Measurements from ENCODE around the gene CPNE2. TPM values are rescaled to one million over a fixed set of nuclear protein-coding genes. Genes with fewer than 3 reads are reported as not detected.
A peak's percentile ranks its signal among the peaks of the same experiment; 100 is the strongest.

CPNE2 gene
- total and polyA plus RNA-seq, 5 donors from 2014 or later: 15.3 to 54.7 (median 42.7) TPM

- Mint-ChIP-seq H3K27ac (peak overlapping the region; percentile 69 to 89 (median 88)), H3K4me3 (peak overlapping the region in 1 of 4 donors; percentile 35), H3K27me3 (peaks cover 15% of the 10 kb centered on the region), H3K9me3 (no peaks in the 10 kb centered on the region), H3K36me3 (peaks cover 13% of the 10 kb centered on the region), H3K4me1 (peaks cover 0 to 19% (median 12%) of the 10 kb centered on the region in 4 donors)
- ATAC-seq (ENCODE audit: low read depth in 2 of 2) (peak; percentile 82 to 88), DNase-seq (peak; percentile 57 to 87 (median 82))
- H3K9me3 ChIP-seq (ENCODE audit: control insufficient read depth in 2 of 2, low read length in 2 of 2): no peaks in the 10 kb centered on the region
- H3K36me3 ChIP-seq (ENCODE audit: control insufficient read depth, insufficient read depth, low read length): peaks cover 43% of the 10 kb centered on the region
- H3K27me3 ChIP-seq (ENCODE audit: control insufficient read depth, insufficient read depth, low read length): no peaks in the 10 kb centered on the region
- peaks cover 17% of the 10 kb centered on the region for H3K4me1 ChIP-seq (ENCODE audit: control insufficient read depth, insufficient read depth, low read length, poor library complexity, severe bottlenecking)
- peak overlapping the region; percentile 74 for H3K27ac ChIP-seq (ENCODE audit: insufficient read depth, low read length, poor library complexity, severe bottlenecking)
- no peak overlapping the region for H3K4me3 ChIP-seq (ENCODE audit: low read depth, low read length)
These were observed 8.1 kb upstream of the CPNE2 start for GRCh38 chr16:57084257-57084770.

DNA sequence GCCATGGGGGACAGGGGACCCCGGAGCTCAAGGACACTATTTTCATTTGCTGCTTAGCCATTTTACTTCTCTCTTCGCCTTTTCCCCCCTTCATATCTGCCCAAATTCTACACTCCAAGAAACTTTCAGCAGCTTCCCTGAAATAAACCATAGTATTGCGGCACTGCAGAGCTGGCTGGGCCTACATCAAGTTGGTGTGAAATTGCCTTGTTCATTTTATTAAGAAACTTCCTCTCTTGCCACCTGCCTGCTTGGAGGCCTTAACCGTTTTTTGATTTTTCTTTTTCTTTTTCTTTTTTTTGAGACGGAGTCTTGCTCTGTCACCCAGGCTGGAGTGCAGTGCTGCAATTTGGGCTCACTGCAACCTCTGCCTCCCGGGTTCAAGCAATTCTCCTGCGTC, 7.4 kb upstream of the CPNE2 start:
- H3K9me3 Mint-ChIP-seq: no peaks in the 10 kb centered on the region
- H3K4me3 ChIP-seq (ENCODE audit: low read depth, low read length): no peak overlapping the region
- no peaks in the 10 kb centered on the region for H3K27me3 ChIP-seq (ENCODE audit: control insufficient read depth, insufficient read depth, low read length)
- DNase-seq (no peak), ATAC-seq (ENCODE audit: low read depth in 2 of 2) (no peak)
- no peak overlapping the region for H3K27ac ChIP-seq (ENCODE audit: insufficient read depth, low read length, poor library complexity, severe bottlenecking)
- H3K36me3 Mint-ChIP-seq: peaks cover 10% of the 10 kb centered on the region
- H3K4me3 Mint-ChIP-seq: no peak overlapping the region
- H3K27ac Mint-ChIP-seq: peak overlapping the region in 1 of 3 donors; percentile 88
- H3K36me3 ChIP-seq (ENCODE audit: control insufficient read depth, insufficient read depth, low read length): peaks cover 36% of the 10 kb centered on the region
- H3K27me3 Mint-ChIP-seq: peaks cover 22% of the 10 kb centered on the region
- H3K4me1 Mint-ChIP-seq: peaks cover 0 to 16% (median 11%) of the 10 kb centered on the region in 4 donors
- no peaks in the 10 kb centered on the region for H3K9me3 ChIP-seq (ENCODE audit: control insufficient read depth in 2 of 2, low read length in 2 of 2)
- peaks cover 17% of the 10 kb centered on the region for H3K4me1 ChIP-seq (ENCODE audit: control insufficient read depth, insufficient read depth, low read length, poor library complexity, severe bottlenecking)

GRCh38 chr16:57087003-57087402, 5.4 kb upstream of the CPNE2 start:
- Histone ChIP-seq H3K4me3 (ENCODE audit: low read depth, low read length) (no peak overlapping the region), H3K36me3 (ENCODE audit: control insufficient read depth, insufficient read depth, low read length) (peaks cover 18% of the 10 kb centered on the region), H3K27ac (ENCODE audit: insufficient read depth, low read length, poor library complexity, severe bottlenecking) (no peak overlapping the region), H3K9me3 (ENCODE audit: control insufficient read depth in 2 of 2, low read length in 2 of 2) (no peaks in the 10 kb centered on the region), H3K27me3 (ENCODE audit: control insufficient read depth, insufficient read depth, low read length) (peaks cover 4% of the 10 kb centered on the region), H3K4me1 (ENCODE audit: control insufficient read depth, insufficient read depth, low read length, poor library complexity, severe bottlenecking) (peaks cover 19% of the 10 kb centered on the region)
- no peaks in the 10 kb centered on the region for H3K9me3 Mint-ChIP-seq
- H3K27ac Mint-ChIP-seq: no peak overlapping the region
- peaks cover 8 to 21% (median 11%) of the 10 kb centered on the region in 4 donors for H3K4me1 Mint-ChIP-seq
- H3K4me3 Mint-ChIP-seq: peak overlapping the region in 2 of 4 donors; percentile 16 to 53
- H3K36me3 Mint-ChIP-seq: peaks cover 6% of the 10 kb centered on the region
- H3K27me3 Mint-ChIP-seq: peaks cover 39% of the 10 kb centered on the region
- ATAC-seq (ENCODE audit: low read depth in 2 of 2) (no peak), DNase-seq (no peak)

DNA sequence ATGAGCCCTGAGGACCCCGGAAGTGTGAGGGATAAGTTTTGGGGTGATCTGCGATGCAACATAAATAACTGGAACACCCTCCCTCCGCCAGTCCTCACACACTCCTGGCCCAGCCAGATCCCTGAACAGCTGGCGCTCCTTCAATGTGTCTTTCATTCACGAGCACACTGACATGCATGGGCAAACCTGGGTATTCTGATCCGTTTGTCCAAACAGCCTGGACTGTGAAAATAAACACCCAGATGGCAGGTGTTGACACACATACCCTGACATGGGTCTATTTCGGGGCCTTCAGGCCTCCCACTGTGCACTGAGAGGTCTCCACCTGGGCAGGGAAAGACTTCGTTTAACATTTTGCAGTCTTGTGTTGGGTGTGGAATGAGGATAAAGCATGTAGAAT, 3.0 kb upstream of the CPNE2 start:
- Mint-ChIP-seq H3K4me1 (peaks cover 4 to 17% (median 7%) of the 10 kb centered on the region in 4 donors), H3K27ac (no peak overlapping the region), H3K27me3 (peaks cover 39% of the 10 kb centered on the region), H3K36me3 (no peaks in the 10 kb centered on the region), H3K9me3 (no peaks in the 10 kb centered on the region), H3K4me3 (peak overlapping the region in 2 of 4 donors; percentile 58 to 67)
- Histone ChIP-seq H3K4me3 (ENCODE audit: low read depth, low read length) (no peak overlapping the region), H3K27me3 (ENCODE audit: control insufficient read depth, insufficient read depth, low read length) (peaks cover 9% of the 10 kb centered on the region), H3K9me3 (ENCODE audit: control insufficient read depth in 2 of 2, low read length in 2 of 2) (no peaks in the 10 kb centered on the region), H3K36me3 (ENCODE audit: control insufficient read depth, insufficient read depth, low read length) (no peaks in the 10 kb centered on the region), H3K27ac (ENCODE audit: insufficient read depth, low read length, poor library complexity, severe bottlenecking) (no peak overlapping the region), H3K4me1 (ENCODE audit: control insufficient read depth, insufficient read depth, low read length, poor library complexity, severe bottlenecking) (peaks cover 19% of the 10 kb centered on the region)
- DNase-seq: no peak
- ATAC-seq (ENCODE audit: low read depth in 2 of 2): no peak

DNA sequence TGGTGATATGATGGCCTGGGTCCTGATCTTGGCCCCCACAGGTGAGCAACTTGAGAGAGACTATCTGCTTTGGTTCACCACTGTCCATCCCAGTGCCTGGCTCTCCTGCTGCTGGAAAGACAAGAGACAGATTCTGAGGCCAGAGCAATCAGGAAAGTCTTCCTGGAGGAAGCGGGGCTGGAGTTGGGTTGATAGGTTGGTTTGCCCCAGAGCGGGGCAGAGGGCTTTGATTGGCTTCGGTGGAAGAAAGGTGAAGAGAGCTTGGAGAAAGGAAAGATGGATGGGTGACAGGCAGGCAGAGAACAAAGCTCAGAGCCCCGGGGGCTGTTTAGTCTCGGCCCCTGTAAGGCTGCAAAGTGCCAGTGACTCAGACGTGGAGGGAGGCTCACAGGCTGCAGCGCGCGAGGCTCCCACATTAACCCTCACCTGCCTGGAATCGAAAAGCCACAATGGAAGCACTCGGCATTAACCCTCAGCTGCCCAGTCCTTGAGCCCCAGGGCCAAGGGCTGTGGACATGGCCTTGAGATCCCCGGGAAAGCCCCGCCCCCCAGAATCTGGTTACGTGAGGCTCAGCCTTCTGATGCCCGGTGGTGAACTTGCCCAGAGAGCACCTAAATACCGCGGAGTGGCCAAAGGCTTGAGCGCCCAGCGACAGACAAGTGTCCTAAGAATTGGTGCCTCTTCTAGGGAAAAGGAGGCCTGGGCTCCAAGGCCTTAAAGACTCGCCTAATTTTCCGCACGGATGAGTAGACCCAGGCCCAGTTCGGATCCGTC, 996 bp upstream of the CPNE2 start:
- no peak overlapping the region for H3K27ac ChIP-seq (ENCODE audit: insufficient read depth, low read length, poor library complexity, severe bottlenecking)
- H3K9me3 Mint-ChIP-seq: no peaks in the 10 kb centered on the region
- no peaks in the 10 kb centered on the region for H3K9me3 ChIP-seq (ENCODE audit: control insufficient read depth in 2 of 2, low read length in 2 of 2)
- DNase-seq (no peak), ATAC-seq (ENCODE audit: low read depth in 2 of 2) (no peak)
- H3K4me3 Mint-ChIP-seq: peak overlapping the region; percentile 67 to 88 (median 81)
- no peaks in the 10 kb centered on the region for H3K36me3 Mint-ChIP-seq
- H3K36me3 ChIP-seq (ENCODE audit: control insufficient read depth, insufficient read depth, low read length): no peaks in the 10 kb centered on the region
- H3K27me3 Mint-ChIP-seq: peaks cover 43% of the 10 kb centered on the region
- H3K4me1 Mint-ChIP-seq: peaks cover 0 to 9% (median 4%) of the 10 kb centered on the region in 4 donors
- peak overlapping the region in 1 of 3 donors; percentile 10 for H3K27ac Mint-ChIP-seq
- H3K4me1 ChIP-seq (ENCODE audit: control insufficient read depth, insufficient read depth, low read length, poor library complexity, severe bottlenecking): peaks cover 12% of the 10 kb centered on the region
- no peak overlapping the region for H3K4me3 ChIP-seq (ENCODE audit: low read depth, low read length)
- peaks cover 9% of the 10 kb centered on the region for H3K27me3 ChIP-seq (ENCODE audit: control insufficient read depth, insufficient read depth, low read length)

DNA sequence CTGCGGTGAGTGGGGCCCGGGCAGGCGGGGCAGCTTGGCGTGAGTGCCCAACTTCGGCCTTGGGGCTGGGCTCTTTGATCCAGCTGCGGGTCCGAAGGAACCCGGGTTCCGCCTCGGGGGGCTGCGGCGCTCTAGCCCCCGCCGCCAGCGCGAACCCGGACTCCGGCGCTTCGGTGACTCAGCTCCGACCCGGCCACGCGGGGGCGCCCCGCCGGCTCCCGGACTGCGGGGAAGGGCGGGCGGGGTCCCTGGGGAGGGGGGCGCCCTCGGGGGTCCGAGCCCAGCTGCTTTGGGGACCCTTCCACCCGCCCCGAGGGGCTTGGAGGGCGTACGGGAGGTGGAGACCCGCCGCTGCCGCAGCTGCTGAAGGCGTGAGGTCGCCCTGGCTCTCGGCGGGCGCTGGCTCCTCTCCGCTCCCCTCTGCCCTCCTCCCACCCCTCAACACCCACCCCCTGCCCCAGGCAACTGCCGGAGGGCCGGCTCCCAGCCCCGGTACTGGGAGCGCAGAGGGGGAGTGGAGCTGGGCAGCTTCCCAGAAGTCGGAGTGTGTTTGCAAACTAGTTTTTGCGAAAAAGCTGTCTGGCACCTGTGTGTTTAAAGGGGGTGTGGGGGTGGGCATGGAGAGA, 516 bp downstream of the CPNE2 start:
- peaks cover 12% of the 10 kb centered on the region for H3K4me1 ChIP-seq (ENCODE audit: control insufficient read depth, insufficient read depth, low read length, poor library complexity, severe bottlenecking)
- Mint-ChIP-seq H3K27ac (peak overlapping the region in 1 of 3 donors; percentile 20), H3K9me3 (no peaks in the 10 kb centered on the region), H3K27me3 (peaks cover 45% of the 10 kb centered on the region), H3K4me3 (peak overlapping the region; percentile 73 to 85 (median 80)), H3K36me3 (no peaks in the 10 kb centered on the region), H3K4me1 (peaks cover 0 to 9% (median 7%) of the 10 kb centered on the region in 4 donors)
- H3K27me3 ChIP-seq (ENCODE audit: control insufficient read depth, insufficient read depth, low read length): peaks cover 9% of the 10 kb centered on the region
- H3K27ac ChIP-seq (ENCODE audit: insufficient read depth, low read length, poor library complexity, severe bottlenecking): no peak overlapping the region
- no peaks in the 10 kb centered on the region for H3K36me3 ChIP-seq (ENCODE audit: control insufficient read depth, insufficient read depth, low read length)
- no peaks in the 10 kb centered on the region for H3K9me3 ChIP-seq (ENCODE audit: control insufficient read depth in 2 of 2, low read length in 2 of 2)
- peak; percentile 43 to 54 for ATAC-seq (ENCODE audit: low read depth in 2 of 2)
- no peak overlapping the region for H3K4me3 ChIP-seq (ENCODE audit: low read depth, low read length)
- peak; percentile 20 to 58 (median 36) for DNase-seq

DNA sequence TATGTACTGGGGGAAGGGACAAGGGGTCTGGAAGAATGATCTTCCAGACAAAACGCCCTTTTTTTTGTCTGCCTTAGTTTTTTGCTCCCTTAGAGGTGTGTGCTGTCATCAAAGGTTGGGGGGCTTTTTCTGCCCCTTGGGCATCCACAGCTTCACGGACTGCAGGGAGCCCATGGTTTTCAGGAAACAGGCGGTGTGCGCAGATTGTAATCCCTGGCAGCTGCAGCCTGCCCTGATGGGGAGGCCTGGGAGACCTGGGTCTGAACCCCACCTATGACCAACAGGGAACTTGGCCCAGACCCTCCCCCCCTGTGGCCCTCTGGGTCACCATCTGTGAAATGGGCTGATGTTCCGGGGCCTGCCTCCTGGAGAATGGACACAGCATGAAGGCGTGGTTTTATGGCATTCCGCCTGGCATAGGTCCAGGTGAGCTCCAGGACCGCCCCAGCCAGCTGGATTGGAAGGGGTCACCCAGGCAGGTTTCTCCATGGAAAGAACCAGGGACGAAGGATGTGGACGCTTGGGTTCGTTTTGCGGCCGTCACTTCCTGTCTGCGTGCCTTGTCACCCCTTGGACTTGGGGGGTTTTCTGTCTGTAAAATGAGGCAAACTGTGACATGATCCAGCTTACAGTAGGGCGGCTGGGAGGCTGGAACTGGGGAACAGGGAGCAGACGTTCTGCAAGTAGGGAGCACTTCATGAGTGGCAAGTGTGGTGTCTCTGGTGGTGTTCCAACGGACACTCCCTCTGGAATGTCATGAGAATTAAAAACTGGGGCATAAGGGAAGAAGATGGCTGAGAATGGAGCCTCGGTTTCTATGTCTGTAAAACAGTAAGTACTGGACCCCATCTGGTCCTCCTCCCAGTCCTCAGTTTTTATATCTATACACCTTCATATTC, 1.5 kb downstream of the CPNE2 start:
- Histone ChIP-seq H3K27me3 (ENCODE audit: control insufficient read depth, insufficient read depth, low read length) (peaks cover 9% of the 10 kb centered on the region), H3K27ac (ENCODE audit: insufficient read depth, low read length, poor library complexity, severe bottlenecking) (no peak overlapping the region), H3K9me3 (ENCODE audit: control insufficient read depth in 2 of 2, low read length in 2 of 2) (no peaks in the 10 kb centered on the region), H3K36me3 (ENCODE audit: control insufficient read depth, insufficient read depth, low read length) (no peaks in the 10 kb centered on the region), H3K4me3 (ENCODE audit: low read depth, low read length) (no peak overlapping the region), H3K4me1 (ENCODE audit: control insufficient read depth, insufficient read depth, low read length, poor library complexity, severe bottlenecking) (peaks cover 12% of the 10 kb centered on the region)
- Mint-ChIP-seq H3K4me1 (peaks cover 0 to 9% (median 9%) of the 10 kb centered on the region in 4 donors), H3K9me3 (no peaks in the 10 kb centered on the region), H3K4me3 (peak overlapping the region; percentile 73 to 85 (median 80)), H3K27me3 (peaks cover 38% of the 10 kb centered on the region), H3K36me3 (no peaks in the 10 kb centered on the region), H3K27ac (peak overlapping the region in 2 of 3 donors; percentile 55 to 56)
- no peak for ATAC-seq (ENCODE audit: low read depth in 2 of 2)
- no peak for DNase-seq
